AG08395 (cell line): ENCODE measurements around the gene ZNF543.
"Not testable (repeated sequence)": the region's sequence is repeated elsewhere in the genome, so short reads cannot be mapped to it uniquely, and the experiment has no call there.

Experiments
- DNase-seq: peaks from one replicate; pipeline ENCODE4 v3.0.0; 2012; ENCODE audit warnings: mixed read lengths, low spot score

ZNF543 gene

GRCh38 chr19:57321116-57321515 lies 844 bp downstream of the ZNF543 start:
- DNase-seq = no peak

- no peak for DNase-seq
Measured at GRCh38 chr19:57321751-57322150, 1.5 kb downstream of the ZNF543 start.

GRCh38 chr19:57324992-57325391 lies 4.7 kb downstream of the ZNF543 start:
- DNase-seq = no peak

GRCh38 chr19:57327993-57328392 lies 7.7 kb downstream of the ZNF543 start:
- DNase-seq = no peak

- DNase-seq = no peak
Measured at GRCh38 chr19:57334191-57334590, 13.9 kb downstream of the ZNF543 start.

GRCh38 chr19:57338877-57339276 lies 18.6 kb downstream of the ZNF543 start:
- peak; percentile 31 for DNase-seq

- no peak for DNase-seq
Measured at GRCh38 chr19:57342582-57342981, 22.3 kb downstream of the ZNF543 start.

- DNase-seq = peak; percentile 44
Measured at GRCh38 chr19:57348136-57348535, 27.9 kb downstream of the ZNF543 start.

GRCh38 chr19:57350877-57351805 lies 30.9 kb downstream of the ZNF543 start, which contains the start of gene ZNF304:
TSS of gene ZNF304 (plus strand) at chr19:57351271. CDS start at chr19:57351665, 394 bp downstream.
- peak; percentile 97 for DNase-seq

GRCh38 chr19:57351867-57352266 lies 31.6 kb downstream of the ZNF543 start:
- DNase-seq = peak; percentile 17

- no peak for DNase-seq
Measured at GRCh38 chr19:57355916-57356315, 35.6 kb downstream of the ZNF543 start.

- no peak for DNase-seq
Measured at GRCh38 chr19:57357406-57357805, 37.1 kb downstream of the ZNF543 start.

- DNase-seq = no peak
Measured at GRCh38 chr19:57359300-57359699, 39.0 kb downstream of the ZNF543 start.

GRCh38 chr19:57362419-57362818 lies 42.1 kb downstream of the ZNF543 start:
- no peak for DNase-seq

- peak; percentile 98 for DNase-seq
Measured at GRCh38 chr19:57362997-57363687, 42.9 kb downstream of the ZNF543 start, which contains the start of the genes TRAPPC2B and ZNF547. TSS of gene TRAPPC2B (plus strand) at chr19:57363551. CDS start at chr19:57364834, 1,283 bp downstream. TSS of gene ZNF547 (plus strand) at chr19:57363551. CDS start at chr19:57368556, 5,005 bp downstream.

- DNase-seq = peak; percentile 34
Measured at GRCh38 chr19:57363688-57364181, 43.5 kb downstream of the ZNF543 start.

GRCh38 chr19:57366776-57367175 lies 46.5 kb downstream of the ZNF543 start:
- no peak for DNase-seq

- DNase-seq = no peak
Measured at GRCh38 chr19:57374179-57374578, 53.9 kb downstream of the ZNF543 start.

- DNase-seq = not testable (repeated sequence)
Measured at GRCh38 chr19:57374647-57375046, 54.4 kb downstream of the ZNF543 start.

- DNase-seq = no peak
Measured at GRCh38 chr19:57376151-57376550, 55.9 kb downstream of the ZNF543 start.

GRCh38 chr19:57377498-57378146 lies 57.4 kb downstream of the ZNF543 start:
- no peak for DNase-seq
